Calu3 (cell line): ENCODE results near the gene PCDHGA3. TPM values are rescaled to one million over a fixed set of nuclear protein-coding genes. Genes with fewer than 3 reads are reported as not detected.
"Not testable (repeated sequence)": the region's sequence is repeated elsewhere in the genome, so short reads cannot be mapped to it uniquely, and the experiment has no call there.

Experiments
- BruUV-seq: library from RNA; stranded (reverse); fragments of 400-500 nt; replicated peaks from 2 replicates; lab custom pipeline; 2021; lab: Mats Ljungman, UMichigan
- CTCF ChIA-PET: fragments of 300-600 bp; sonication (Branson Sonifier 250); formaldehyde crosslinking; loops from one replicate; lab custom pipeline; 2022; ENCODE audit warnings: antibody characterized with exemption; lab: Charles Lee
- DNase-seq: peaks from one replicate; pipeline ENCODE4 v3.0.0; 2022
- H3K27ac Mint-ChIP-seq: one replicate; pipeline ENCODE4 v1.8.0; 2022; ENCODE audit warnings: mixed read lengths; ENCODE audit not compliant: unreplicated experiment
- H3K27me3 Mint-ChIP-seq: one replicate; pipeline ENCODE4 v1.8.0; 2022; ENCODE audit warnings: mixed read lengths; ENCODE audit not compliant: unreplicated experiment
- H3K36me3 Mint-ChIP-seq: one replicate; pipeline ENCODE4 v1.8.0; 2022; ENCODE audit warnings: mild to moderate bottlenecking, moderate library complexity, mixed read lengths; ENCODE audit not compliant: insufficient read depth, unreplicated experiment
- H3K4me1 Mint-ChIP-seq: one replicate; pipeline ENCODE4 v1.8.0; 2022; ENCODE audit warnings: mild to moderate bottlenecking, low read depth, mixed read lengths; ENCODE audit not compliant: unreplicated experiment
- H3K4me3 Mint-ChIP-seq: one replicate; pipeline ENCODE4 v1.8.0; 2022; ENCODE audit warnings: mild to moderate bottlenecking, low read depth, moderate library complexity, mixed read lengths; ENCODE audit not compliant: unreplicated experiment
- H3K9me3 Mint-ChIP-seq: one replicate; pipeline ENCODE4 v1.8.0; 2022; ENCODE audit warnings: low read depth, mixed read lengths; ENCODE audit not compliant: unreplicated experiment
- CTCF ChIP-seq: fragments of 200-600 bp; IDR thresholded peaks from one replicate; pipeline ENCODE4 v1.8.0; 2022; ENCODE audit warnings: antibody characterized with exemption; ENCODE audit not compliant: unreplicated experiment
- intact Hi-C: fragments of 100-400 bp; cut with micrococcal nuclease; formaldehyde crosslinking; loops from one replicate; pipeline ENCODE4 v1.10.0; 2022; ENCODE audit not compliant: unreplicated experiment
- total RNA-seq: library from RNA; stranded (reverse); gene quantifications from 2 replicates; pipeline ENCODE4 v1.2.3, GENCODE V29; 2022

The PCDHGA3 gene
- total RNA-seq, 1 experiment from 2014 or later: not detected

GRCh38 chr5:141343953-141344463 is 379 bp downstream of the PCDHGA3 start:
- Mint-ChIP-seq H3K27me3 (no peaks in the 10 kb centered on the region), H3K27ac (no peak overlapping the region), H3K4me3 (no peak overlapping the region), H3K36me3 (no peaks in the 10 kb centered on the region), H3K4me1 (no peaks in the 10 kb centered on the region), H3K9me3 (peaks cover 19% of the 10 kb centered on the region)
- TF ChIP-seq CTCF: no peak
- CTCF ChIA-PET: no interaction called here
- intact Hi-C loops: no loop called here
- no peak for DNase-seq
- BruUV-seq: no TSS peak

GRCh38 chr5:141345327-141345726 is 1.7 kb downstream of the PCDHGA3 start:
- no peak for TF ChIP-seq CTCF
- no peak for DNase-seq
- H3K9me3 Mint-ChIP-seq: peaks cover 19% of the 10 kb centered on the region
- CTCF ChIA-PET: no interaction called here
- no peak overlapping the region for H3K4me3 Mint-ChIP-seq
- H3K4me1 Mint-ChIP-seq: no peaks in the 10 kb centered on the region
- peaks cover 3% of the 10 kb centered on the region for H3K36me3 Mint-ChIP-seq
- H3K27ac Mint-ChIP-seq: no peak overlapping the region
- intact Hi-C loops: no loop called here
- no TSS peak for BruUV-seq
- no peaks in the 10 kb centered on the region for H3K27me3 Mint-ChIP-seq

- H3K27me3 Mint-ChIP-seq, H3K4me1 Mint-ChIP-seq, H3K27ac Mint-ChIP-seq, DNase-seq, BruUV-seq, intact Hi-C loops, CTCF ChIA-PET, H3K36me3 Mint-ChIP-seq, H3K4me3 Mint-ChIP-seq: not testable (repeated sequence)
- H3K9me3 Mint-ChIP-seq: peaks cover 19% of the 10 kb centered on the region
These were observed 2.4 kb downstream of the PCDHGA3 start for GRCh38 chr5:141346017-141346416.

GRCh38 chr5:141349917-141350619 is 6.4 kb downstream of the PCDHGA3 start, which contains the start of gene PCDHGB1:
Gene PCDHGB1, plus strand, starts transcription at chr5:141350099. Its CDS starts 162 bp downstream, at chr5:141350261.
- Mint-ChIP-seq H3K4me1 (no peaks in the 10 kb centered on the region), H3K27ac (no peak within 1 kb of the TSS), H3K27me3 (no peaks in the 10 kb centered on the region), H3K9me3 (peaks cover 16% of the 10 kb centered on the region), H3K36me3 (peaks cover 5% of the 10 kb centered on the region), H3K4me3 (no peak within 1 kb of the TSS)
- DNase-seq: no peak
- intact Hi-C loops: no loop called here
- no peak for TF ChIP-seq CTCF
- CTCF ChIA-PET: interaction anchor here (0.8 kb wide), 1 partner anchor 158 kb away, joined by 3 read pairs; the partner anchor contains the start of gene PCDHB10
- no TSS peak for BruUV-seq

- CTCF ChIA-PET: no interaction called here
- H3K4me1 Mint-ChIP-seq: no peaks in the 10 kb centered on the region
- BruUV-seq: no TSS peak
- no peaks in the 10 kb centered on the region for H3K27me3 Mint-ChIP-seq
- TF ChIP-seq CTCF: no peak
- intact Hi-C loops: no loop called here
- no peak overlapping the region for H3K27ac Mint-ChIP-seq
- peaks cover 5% of the 10 kb centered on the region for H3K36me3 Mint-ChIP-seq
- H3K4me3 Mint-ChIP-seq: no peak overlapping the region
- peaks cover 14% of the 10 kb centered on the region for H3K9me3 Mint-ChIP-seq
- DNase-seq: no peak
These were observed 8.0 kb downstream of the PCDHGA3 start for GRCh38 chr5:141351591-141351990.
